CD4-positive, alpha-beta T cell (primary cell): ENCODE data around the gene BPHL. TPM values are rescaled to one million over a fixed set of nuclear protein-coding genes. Genes with fewer than 3 reads are reported as not detected.

Experiments used
- ATAC-seq: fragments of 200-7000 bp; cut with Tn5 transposase; one replicate; pipeline ENCODE4 v1.10.0; 2022; ENCODE audit warnings: mild to moderate bottlenecking; ENCODE audit not compliant: poor library complexity
- CTCF ChIA-PET: fragments of 350-600 bp; sonication (Branson Sonifier 250); formaldehyde crosslinking; loops from one replicate; lab custom pipeline; 2021; ENCODE audit warnings: antibody characterized with exemption, inconsistent platforms; lab: Charles Lee
- POLR2A ChIA-PET: fragments of 350-600 bp; sonication (Branson Sonifier 250); formaldehyde crosslinking; loops from one replicate; lab custom pipeline; 2021; ENCODE audit warnings: antibody characterized with exemption, inconsistent platforms; lab: Charles Lee
- DNase-seq, 14 experiments: peaks; one replicate each; pipeline ENCODE4 v3.0.0-alpha.2; 2013 to 2020; ENCODE audit warnings: mixed read lengths in 2 of 14
- H3K27ac ChIP-seq, 2 donors: one replicate each; pipeline versions ENCODE4 v1.5.1 to v1.7.0; 2013; ENCODE audit warnings: low read length in 2 of 2, low read depth in 1 of 2, mild to moderate bottlenecking in 1 of 2
- H3K27me3 ChIP-seq, 2 experiments: 1 replicate in 1 of 2; 2 replicates in 1 of 2; pipeline versions ENCODE4 v1.6.1 to v1.7.0; 2013; ENCODE audit warnings: low read length in 2 of 2, control low read depth in 1 of 2, mild to moderate bottlenecking in 1 of 2, moderate library complexity in 1 of 2; ENCODE audit not compliant: insufficient read depth in 2 of 2, control insufficient read depth in 1 of 2
- H3K36me3 ChIP-seq: one replicate; pipeline ENCODE4 v1.6.1; 2013; ENCODE audit warnings: low read length, control low read depth; ENCODE audit not compliant: insufficient read depth
- H3K4me1 ChIP-seq: one replicate; pipeline ENCODE4 v1.6.1; 2013; ENCODE audit warnings: low read length, control low read depth; ENCODE audit not compliant: insufficient read depth
- H3K4me3 ChIP-seq: one replicate; pipeline ENCODE4 v1.5.1; 2013; ENCODE audit warnings: mild to moderate bottlenecking, low read length, moderate library complexity
- H3K9me3 ChIP-seq, 2 experiments: 1 replicate in 1 of 2; 2 replicates in 1 of 2; pipeline versions ENCODE4 v1.6.1 to v1.7.0; 2013; ENCODE audit warnings: low read length in 2 of 2, mild to moderate bottlenecking in 2 of 2, control low read depth in 1 of 2, moderate library complexity in 1 of 2; ENCODE audit not compliant: control insufficient read depth in 1 of 2, insufficient read depth in 1 of 2
- H3K27ac Mint-ChIP-seq: one replicate; pipeline ENCODE4 v1.8.0; 2020; ENCODE audit warnings: mixed read lengths
- H3K27me3 Mint-ChIP-seq: one replicate; pipeline ENCODE4 v1.8.0; 2021; ENCODE audit warnings: mixed read lengths
- H3K36me3 Mint-ChIP-seq: one replicate; pipeline ENCODE4 v1.8.0; 2021; ENCODE audit warnings: low read depth, mixed read lengths
- H3K4me1 Mint-ChIP-seq: one replicate; pipeline ENCODE4 v1.8.0; 2021; ENCODE audit warnings: low read depth, mixed read lengths
- H3K4me3 Mint-ChIP-seq: one replicate; pipeline ENCODE4 v1.8.0; 2020; ENCODE audit warnings: mild to moderate bottlenecking, mixed read lengths
- H3K9me3 Mint-ChIP-seq: one replicate; pipeline ENCODE4 v1.8.0; 2020; ENCODE audit warnings: mixed read lengths
- CTCF ChIP-seq: fragments of 200-600 bp; IDR thresholded peaks from one replicate; pipeline ENCODE4 v1.8.0; 2022; ENCODE audit warnings: antibody characterized with exemption, mild to moderate bottlenecking
- intact Hi-C, 2 experiments: fragments of 100-400 bp; cut with DNase I in 1 of 2; cut with micrococcal nuclease in 1 of 2; formaldehyde crosslinking; loops; one replicate each; pipeline versions ENCODE4 v1.15.1 to v1.9.0; 2023 to 2025; cut with DNase I, micrococcal nuclease
- total RNA-seq, 174 experiments: library from RNA in 2 of 174; stranded (reverse) in 2 of 174; gene quantifications; one replicate each; pipeline ENCODE4 v1.2.3 and lab custom pipeline; 2021 to 2026

The BPHL gene
- total RNA-seq, 2 experiments from 2014 or later, result 5.2 to 5.7 TPM

GRCh38 chr6:3190056-3190455, 71.5 kb downstream of the BPHL start:
- H3K27me3 ChIP-seq, result no peaks in the 10 kb centered on the region
- ChIA-PET CTCF (no interaction called here), POLR2A (no interaction called here)
- no peak overlapping the region for H3K4me3 Mint-ChIP-seq
- ATAC-seq (no peak), DNase-seq (no peak)
- H3K9me3 Mint-ChIP-seq, result no peaks in the 10 kb centered on the region
- no peaks in the 10 kb centered on the region for H3K36me3 ChIP-seq
- H3K4me1 Mint-ChIP-seq, result no peaks in the 10 kb centered on the region
- peaks cover 21% of the 10 kb centered on the region for H3K27me3 Mint-ChIP-seq
- no peak overlapping the region for H3K27ac ChIP-seq
- H3K4me3 ChIP-seq, result no peak overlapping the region
- no peaks in the 10 kb centered on the region for H3K4me1 ChIP-seq
- H3K27ac Mint-ChIP-seq, result no peak overlapping the region
- H3K36me3 Mint-ChIP-seq, result no peaks in the 10 kb centered on the region
- intact Hi-C loops, result no loop called here
- no peaks in the 10 kb centered on the region for H3K9me3 ChIP-seq
- TF ChIP-seq CTCF, result no peak

- peaks cover 21% of the 10 kb centered on the region for H3K27me3 Mint-ChIP-seq
- H3K27me3 ChIP-seq, result no peaks in the 10 kb centered on the region
- intact Hi-C loops, result no loop called here
- no peaks in the 10 kb centered on the region for H3K9me3 ChIP-seq
- no peak overlapping the region for H3K4me3 ChIP-seq
- H3K9me3 Mint-ChIP-seq, result no peaks in the 10 kb centered on the region
- H3K36me3 Mint-ChIP-seq, result no peaks in the 10 kb centered on the region
- no peak for TF ChIP-seq CTCF
- no peak overlapping the region for H3K27ac ChIP-seq
- no peak overlapping the region for H3K4me3 Mint-ChIP-seq
- no peak overlapping the region for H3K27ac Mint-ChIP-seq
- no peaks in the 10 kb centered on the region for H3K4me1 Mint-ChIP-seq
- H3K4me1 ChIP-seq, result no peaks in the 10 kb centered on the region
- no peaks in the 10 kb centered on the region for H3K36me3 ChIP-seq
- ChIA-PET CTCF (no interaction called here), POLR2A (no interaction called here)
- DNase-seq (no peak), ATAC-seq (no peak)
Observed at GRCh38 chr6:3190779-3191178, 72.3 kb downstream of the BPHL start.

GRCh38 chr6:3193102-3193849, 74.8 kb downstream of the BPHL start:
- TF ChIP-seq CTCF, result no peak
- intact Hi-C loops, result no loop called here
- POLR2A ChIA-PET, result no interaction called here
- Mint-ChIP-seq H3K9me3 (no peaks in the 10 kb centered on the region), H3K36me3 (no peaks in the 10 kb centered on the region), H3K27ac (no peak overlapping the region), H3K4me1 (no peaks in the 10 kb centered on the region), H3K27me3 (peaks cover 21% of the 10 kb centered on the region), H3K4me3 (no peak overlapping the region)
- no peak overlapping the region for H3K27ac ChIP-seq
- no peaks in the 10 kb centered on the region for H3K36me3 ChIP-seq
- no peak overlapping the region for H3K4me3 ChIP-seq
- no peaks in the 10 kb centered on the region for H3K4me1 ChIP-seq
- no peaks in the 10 kb centered on the region for H3K9me3 ChIP-seq
- peaks cover 0 to 2% of the 10 kb centered on the region in 2 experiments for H3K27me3 ChIP-seq
- CTCF ChIA-PET, result interaction anchor here (0.5 to 0.7 kb wide), 2 partner anchors 97 to 740 kb away, joined by 3 read pairs; no protein-coding TSS in a partner anchor
- DNase-seq (no peak), ATAC-seq (no peak)
